Measurements from ENCODE around the gene FKBP8.
"Not testable (repeated sequence)": the region's sequence is repeated elsewhere in the genome, so short reads cannot be mapped to it uniquely, and the experiment has no call there.

FKBP8 gene

GRCh38 chr19:18526316-18526715 is 17.1 kb downstream of the FKBP8 start:
- DNase-seq (ENCODE audit: low read depth), result no peak

DNA sequence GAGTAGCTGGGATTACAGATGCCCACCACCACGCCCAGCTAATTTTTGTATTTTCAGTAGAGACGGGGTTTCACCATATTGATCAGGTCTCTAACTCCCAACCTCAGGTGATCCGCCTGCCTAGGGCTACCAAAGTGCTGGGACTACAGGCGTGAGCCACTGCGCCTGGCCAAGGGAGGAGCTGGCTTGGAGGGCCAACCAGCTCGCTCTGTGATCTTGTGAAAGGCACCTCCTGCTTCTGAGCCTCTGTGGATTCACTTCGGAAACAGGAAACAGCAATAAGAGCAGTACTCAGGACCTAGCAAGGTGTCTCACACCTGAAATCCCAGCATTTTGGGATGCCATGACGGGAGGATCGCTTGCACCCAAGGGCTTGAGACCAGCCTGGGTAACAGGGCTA is 19.5 kb downstream of the FKBP8 start:
- DNase-seq (ENCODE audit: low read depth), result no peak
- H3K4me3 ChIP-seq (ENCODE audit: low read depth, low read length), result no peak overlapping the region

More at GRCh38 chr19:18526316-18526715, 17.1 kb downstream of the FKBP8 start:
- no peak overlapping the region for H3K4me3 ChIP-seq (ENCODE audit: low read depth, low read length)

DNA sequence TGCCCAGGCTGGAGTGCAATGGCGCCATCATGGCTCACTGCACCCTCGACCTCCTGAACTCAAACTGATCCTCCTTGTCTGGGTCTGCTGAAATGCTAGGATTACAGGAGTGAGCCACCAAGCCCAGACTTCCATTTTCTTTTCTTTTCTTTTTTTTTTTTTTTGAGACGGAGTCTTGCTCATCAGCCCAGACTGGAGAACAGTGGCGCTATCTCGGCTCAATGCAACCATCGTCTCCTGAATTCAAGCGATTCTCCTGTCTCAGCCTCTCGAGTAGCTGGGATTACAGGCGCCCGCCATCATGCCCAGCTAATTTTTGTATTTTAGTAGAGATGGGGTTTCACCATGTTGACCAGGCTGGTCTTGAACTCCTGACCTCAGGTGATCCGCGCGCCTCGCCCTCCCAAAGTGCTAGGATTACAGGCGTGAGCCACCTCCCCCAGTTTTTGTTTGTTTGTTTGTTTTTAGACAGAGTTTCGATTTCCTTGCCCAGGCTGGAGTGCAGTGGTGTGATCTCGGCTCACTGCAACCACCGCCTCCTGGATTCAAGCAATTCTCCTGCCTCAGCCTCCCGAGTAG is 20.4 kb downstream of the FKBP8 start:
- H3K4me3 ChIP-seq (ENCODE audit: low read depth, low read length), result not testable (repeated sequence)

DNA sequence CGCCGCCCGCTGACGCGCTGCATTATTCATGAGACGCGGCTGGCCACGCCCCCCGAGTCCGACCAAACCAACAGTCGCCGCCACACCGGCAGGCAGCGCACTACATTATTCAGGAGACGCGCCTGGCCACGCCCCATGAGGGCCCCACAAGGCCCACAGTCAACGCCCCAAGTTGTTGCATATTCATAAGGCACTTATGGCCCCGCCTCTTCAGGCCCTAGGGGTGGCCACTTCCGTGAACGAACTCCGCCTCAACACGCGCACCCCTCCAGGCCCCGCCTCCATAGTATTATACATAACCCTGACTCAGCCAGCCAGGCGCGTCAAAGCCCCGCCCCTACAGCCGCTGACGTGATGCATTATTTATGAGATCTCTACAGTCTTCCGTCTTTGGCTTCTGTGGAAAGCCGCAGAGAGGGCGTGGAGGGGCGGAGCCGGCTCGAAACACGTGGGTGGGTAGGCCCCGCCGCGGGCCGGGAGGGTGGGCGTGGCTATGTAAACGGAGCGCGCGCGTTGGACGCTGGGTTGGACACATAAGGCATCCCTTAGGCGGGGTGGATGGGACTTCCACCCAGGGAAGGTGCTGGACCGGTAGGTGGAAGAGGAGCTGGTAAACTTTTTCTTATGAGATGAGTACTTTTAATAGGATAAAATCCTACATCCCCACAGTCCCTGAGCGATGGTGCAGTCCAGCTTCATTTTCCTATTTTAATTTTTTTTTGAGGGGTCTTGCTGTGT is 21.1 kb downstream of the FKBP8 start:
- peak overlapping the region; percentile 98 for H3K4me3 ChIP-seq (ENCODE audit: low read depth, low read length)

More for the DNA sequence above, 20.4 kb downstream of the FKBP8 start:
- not testable (repeated sequence) for DNase-seq (ENCODE audit: low read depth)

DNA sequence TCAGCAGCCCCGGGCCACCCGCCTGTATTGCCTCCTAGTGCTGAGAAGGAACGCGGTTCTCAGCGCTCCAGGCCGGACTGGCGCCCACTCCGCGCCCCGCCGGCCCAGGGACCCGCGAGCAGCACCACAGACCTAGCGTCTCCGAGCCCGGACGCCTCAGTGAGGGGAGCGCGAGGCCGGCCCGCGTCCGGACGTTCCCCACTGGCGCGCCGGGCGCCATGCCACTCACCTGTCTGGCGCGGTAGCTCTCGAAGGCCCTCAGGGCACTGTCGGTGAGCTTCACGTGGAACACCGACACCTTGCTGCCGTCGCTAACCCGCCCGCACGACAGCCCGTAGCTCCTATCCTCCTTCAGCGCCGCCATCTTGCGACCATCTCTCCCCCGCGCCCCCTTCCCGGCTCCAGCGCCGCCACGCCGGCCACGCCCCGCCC is 21.7 kb downstream of the FKBP8 start, which contains the start of gene ELL:
ELL (minus strand) TSS at position 379 of the 432 bp plus-strand sequence; CDS start at position 364, 15 bp downstream.
- DNase-seq (ENCODE audit: low read depth), result no peak
- peak within 1 kb of the TSS; percentile 98 for H3K4me3 ChIP-seq (ENCODE audit: low read depth, low read length)

More for the DNA sequence above, 21.1 kb downstream of the FKBP8 start:
- peak; percentile 100 for DNase-seq (ENCODE audit: low read depth)

GRCh38 chr19:18520848-18521691 is 22.3 kb downstream of the FKBP8 start:
- peak overlapping the region; percentile 98 for H3K4me3 ChIP-seq (ENCODE audit: low read depth, low read length)
- no peak for DNase-seq (ENCODE audit: low read depth)

DNA sequence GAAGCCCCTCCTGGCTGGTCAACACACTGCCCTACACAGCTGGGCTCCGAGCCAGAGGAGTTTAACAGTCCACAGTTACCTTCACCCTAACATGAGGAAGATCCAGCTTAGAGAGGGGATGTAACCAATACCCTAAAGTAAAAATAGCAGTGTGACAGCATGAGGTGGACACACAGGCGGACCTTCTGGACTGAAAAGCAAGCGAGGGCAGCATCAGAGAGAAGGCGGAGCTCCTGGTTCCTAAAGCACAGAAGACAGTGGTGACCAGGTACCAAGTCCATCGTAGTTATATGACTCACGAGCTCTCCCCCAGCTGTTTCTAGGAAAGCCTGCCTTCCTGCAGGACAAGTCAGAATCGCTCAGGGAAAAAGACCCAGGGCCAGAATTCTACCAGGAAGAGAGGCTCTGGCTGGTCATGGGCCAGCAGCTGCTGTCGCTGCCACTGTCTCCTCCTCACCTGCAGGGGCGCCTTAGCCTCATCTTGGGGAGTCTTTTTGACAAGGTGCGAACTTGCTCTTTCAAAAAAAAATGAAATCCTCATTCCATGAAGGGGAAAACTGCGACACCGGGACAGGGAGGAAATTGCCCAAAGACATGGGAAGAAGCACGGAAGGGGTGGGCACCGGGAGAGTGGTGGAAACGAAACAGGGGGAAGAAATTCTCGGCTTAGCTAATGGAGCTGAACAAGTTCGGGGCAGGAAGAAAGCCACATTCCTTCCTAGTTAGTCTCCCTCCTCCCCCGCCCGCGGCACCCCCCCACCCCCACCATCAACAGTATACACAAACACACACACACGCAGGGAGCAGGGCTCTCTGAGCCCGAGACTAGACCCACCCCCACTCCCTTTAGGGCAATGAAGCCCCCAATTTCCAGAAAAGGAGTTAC is 23.2 kb downstream of the FKBP8 start:
- DNase-seq (ENCODE audit: low read depth), result peak; percentile 41
- peak overlapping the region; percentile 98 for H3K4me3 ChIP-seq (ENCODE audit: low read depth, low read length)

DNA sequence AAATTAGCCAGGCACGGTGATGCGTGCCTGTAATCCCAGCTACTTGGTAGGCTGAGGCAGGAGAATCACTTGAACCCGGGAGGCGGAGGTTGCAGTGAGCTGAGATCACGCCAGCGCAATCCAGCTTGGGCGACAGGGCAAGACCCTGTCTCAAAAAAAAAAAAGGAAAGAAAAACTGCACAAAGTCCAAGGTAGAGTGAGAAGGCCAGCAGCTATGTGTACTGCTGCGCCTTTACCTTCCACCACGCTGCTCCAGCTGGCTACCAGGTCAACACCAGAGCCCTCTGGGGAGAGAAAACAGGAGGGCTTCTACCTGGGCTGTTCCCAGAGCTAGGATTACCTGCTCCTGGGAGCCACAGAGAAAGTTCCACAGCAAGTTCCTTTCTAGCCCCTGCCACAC is 24.7 kb downstream of the FKBP8 start:
- H3K4me3 ChIP-seq (ENCODE audit: low read depth, low read length), result no peak overlapping the region
- DNase-seq (ENCODE audit: low read depth), result no peak

DNA sequence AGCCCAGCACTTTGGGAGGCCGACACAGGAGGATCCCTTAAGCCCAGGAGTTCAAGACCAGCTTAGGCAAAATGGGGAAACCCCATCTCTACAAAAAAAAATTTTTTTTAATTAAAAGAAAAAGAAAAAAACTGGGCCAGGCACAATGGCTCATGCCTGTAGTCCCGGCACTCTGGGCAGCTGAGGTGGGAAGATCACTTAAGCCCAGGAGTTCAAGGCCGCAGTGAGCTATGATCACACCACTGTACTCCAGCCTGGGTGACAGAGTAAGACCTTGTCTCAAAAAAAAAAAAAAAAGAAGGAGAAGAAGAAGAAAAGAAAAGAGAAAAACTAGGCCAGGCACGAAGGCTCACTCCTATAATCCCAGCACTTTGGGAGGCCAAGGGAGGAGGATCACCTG is 25.8 kb downstream of the FKBP8 start:
- H3K4me3 ChIP-seq (ENCODE audit: low read depth, low read length), result no peak overlapping the region
- no peak for DNase-seq (ENCODE audit: low read depth)

DNA sequence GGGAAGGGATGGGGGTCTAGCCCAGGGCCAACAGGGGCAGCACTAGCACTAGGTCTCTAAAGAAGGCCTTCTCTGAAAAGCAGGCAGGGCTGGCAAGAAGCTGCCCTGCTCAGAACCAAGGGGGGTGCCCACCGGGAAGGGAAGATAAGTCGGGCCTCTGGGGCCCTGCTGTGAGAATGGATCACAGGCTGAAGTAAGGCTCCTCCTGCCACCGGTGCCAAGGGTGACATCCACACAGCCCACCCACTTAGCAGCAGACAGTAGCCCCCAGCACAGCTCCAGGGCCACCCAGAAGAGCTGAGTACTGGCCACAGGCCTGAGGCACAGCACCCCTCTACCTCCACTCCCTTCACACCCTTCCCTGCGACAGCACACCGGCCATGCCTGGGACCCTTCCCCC is 27.4 kb downstream of the FKBP8 start:
- no peak overlapping the region for H3K4me3 ChIP-seq (ENCODE audit: low read depth, low read length)
- DNase-seq (ENCODE audit: low read depth), result no peak

DNA sequence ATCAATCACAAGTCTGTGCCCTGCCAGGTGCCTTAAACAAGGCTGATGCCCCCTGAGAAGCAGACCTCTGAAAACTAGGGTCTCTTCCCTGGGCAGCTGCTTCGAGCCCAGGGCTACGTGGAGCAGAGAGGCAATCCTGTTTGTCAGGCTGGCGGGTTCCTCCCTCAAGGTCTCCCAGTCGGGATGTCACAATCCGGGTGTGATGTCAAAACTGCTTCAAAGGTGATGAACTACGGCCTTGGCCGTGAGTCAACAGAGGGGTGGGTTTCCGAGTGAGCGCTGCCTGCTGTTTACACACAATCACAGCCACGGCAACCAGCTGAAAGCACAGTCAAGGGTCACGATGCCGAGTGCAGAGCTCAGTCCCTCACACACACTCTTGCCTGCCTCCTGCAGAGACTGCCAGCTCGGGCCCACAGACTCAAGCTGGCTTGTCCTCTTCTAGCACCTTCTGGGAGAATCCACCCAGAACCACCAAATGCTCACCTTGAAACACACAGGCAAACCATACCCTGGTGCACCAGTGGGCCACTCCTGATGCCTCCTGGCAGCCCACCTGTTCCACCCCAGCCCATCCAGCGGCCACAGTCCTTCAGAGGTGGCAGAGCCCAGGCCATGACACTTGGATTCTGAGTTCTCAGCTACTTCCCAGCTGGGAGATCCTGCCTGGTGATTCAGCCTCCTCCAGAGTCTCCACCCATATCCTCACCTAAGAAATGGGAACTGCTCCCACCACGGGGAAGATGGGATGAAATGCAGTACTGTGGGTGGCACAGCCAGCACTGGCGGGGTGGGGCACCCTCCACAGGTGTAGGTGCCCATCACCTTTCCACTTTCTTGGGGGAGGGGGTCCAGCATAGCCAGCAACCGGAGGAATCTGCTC is 28.3 kb downstream of the FKBP8 start:
- no peak for DNase-seq (ENCODE audit: low read depth)
- H3K4me3 ChIP-seq (ENCODE audit: low read depth, low read length), result no peak overlapping the region

DNA sequence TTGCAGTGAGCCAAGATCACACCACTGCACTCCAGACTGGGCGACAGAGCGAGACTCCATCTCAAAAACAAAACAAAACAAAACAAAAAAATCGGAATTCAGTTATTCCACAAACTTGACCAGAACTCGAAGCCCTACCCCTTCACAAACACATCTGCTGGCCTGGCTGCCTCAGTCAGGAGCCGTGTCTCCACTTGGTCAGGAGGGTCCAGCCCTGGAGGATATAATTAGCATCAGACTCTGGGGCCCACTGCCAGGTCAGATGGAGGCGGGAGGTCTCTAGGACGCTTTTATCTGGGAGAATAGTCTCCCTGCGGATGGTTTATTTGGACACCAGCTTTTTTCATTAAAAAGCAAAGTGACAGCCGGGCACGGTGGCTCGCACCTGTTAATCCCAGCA is 29.5 kb downstream of the FKBP8 start:
- no peak overlapping the region for H3K4me3 ChIP-seq (ENCODE audit: low read depth, low read length)
- no peak for DNase-seq (ENCODE audit: low read depth)

DNA sequence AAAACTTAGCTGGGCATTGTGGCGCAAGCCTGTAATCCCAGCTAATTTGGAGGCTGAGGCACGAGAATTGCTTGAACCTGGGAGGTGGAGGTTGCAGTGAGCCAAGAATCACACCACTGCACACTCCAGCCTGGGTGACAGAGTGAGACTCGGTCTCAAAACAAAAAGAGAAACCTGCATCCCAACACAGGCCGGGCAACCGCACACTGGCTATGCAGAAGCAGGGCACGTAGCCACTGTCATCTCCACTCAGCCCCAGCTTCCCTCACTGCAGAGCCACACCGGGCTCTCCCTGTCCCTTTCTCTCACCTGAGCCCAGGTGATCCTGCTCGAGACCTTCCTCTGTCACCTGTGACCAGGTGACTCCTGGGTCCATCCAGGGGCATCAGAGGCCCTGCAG is 33.2 kb downstream of the FKBP8 start:
- H3K4me3 ChIP-seq (ENCODE audit: low read depth, low read length), result no peak overlapping the region
- DNase-seq (ENCODE audit: low read depth), result no peak

- H3K4me3 ChIP-seq (ENCODE audit: low read depth, low read length), result no peak overlapping the region
- DNase-seq (ENCODE audit: low read depth), result no peak
Observed at GRCh38 chr19:18508585-18508984, 34.8 kb downstream of the FKBP8 start.

- DNase-seq (ENCODE audit: low read depth), result no peak
- H3K4me3 ChIP-seq (ENCODE audit: low read depth, low read length), result no peak overlapping the region
Observed at GRCh38 chr19:18507727-18508440, 35.5 kb downstream of the FKBP8 start.

GRCh38 chr19:18507021-18507726 is 36.2 kb downstream of the FKBP8 start:
- no peak for DNase-seq (ENCODE audit: low read depth)
- H3K4me3 ChIP-seq (ENCODE audit: low read depth, low read length), result no peak overlapping the region
